IMR-90 (cell line): Measurements from ENCODE around the gene FBXL16. TPM values are rescaled to one million over a fixed set of nuclear protein-coding genes. Genes with fewer than 3 reads are reported as not detected.
A peak's percentile ranks its signal among the peaks of the same experiment; 100 is the strongest.

Source experiments
- ATAC-seq: fragments of 200-7000 bp; cut with Tn5 transposase; 2 replicates; pipeline ENCODE4 v1.9.1; 2020; ENCODE audit warnings: low read depth, mild to moderate bottlenecking, moderate library complexity
- BruUV-seq: library from RNA; stranded (reverse); fragments of 400-500 nt; replicated peaks from 2 replicates; lab custom pipeline; 2021; lab: Mats Ljungman, UMichigan
- CTCF ChIA-PET: fragments of 300-600 bp; formaldehyde crosslinking; extraction: SDS; loops from one replicate; lab custom pipeline; 2021; ENCODE audit warnings: antibody characterized with exemption; lab: Yijun Ruan, JAX
- POLR2A ChIA-PET: fragments of 300-600 bp; sonication (Branson Sonifier 250); formaldehyde crosslinking; loops from one replicate; lab custom pipeline; 2022; ENCODE audit warnings: antibody characterized with exemption; ENCODE audit not compliant: unreplicated experiment; lab: Charles Lee
- DNase-seq: peaks from one replicate; pipeline ENCODE4 v3.0.0; 2013
- H2AFZ ChIP-seq: replicated peaks from 2 replicates; pipeline ENCODE3; 2013; ENCODE audit warnings: low read length, mild to moderate bottlenecking; ENCODE audit not compliant: poor library complexity
- H2AK5ac ChIP-seq: 2 replicates; pipeline ENCODE4 v1.6.1; 2013; ENCODE audit warnings: low read depth, low read length, inconsistent platforms
- H2AK9ac ChIP-seq: replicated peaks from 2 replicates; pipeline ENCODE3; 2013; ENCODE audit warnings: mild to moderate bottlenecking, low read depth, low read length, moderate library complexity; ENCODE audit not compliant: poor library complexity
- H2BK120ac ChIP-seq: 2 replicates; pipeline ENCODE4 v1.6.1; 2013; ENCODE audit warnings: low read depth, low read length, inconsistent platforms
- H2BK15ac ChIP-seq: 3 replicates; pipeline ENCODE4 v1.6.1; 2013; ENCODE audit warnings: low read depth, low read length, inconsistent platforms
- H2BK20ac ChIP-seq: 2 replicates; pipeline ENCODE4 v1.6.1; 2013; ENCODE audit warnings: low read depth, mild to moderate bottlenecking, inconsistent platforms, low read length, moderate library complexity
- H2BK5ac ChIP-seq: 2 replicates; pipeline ENCODE4 v1.6.1; 2013; ENCODE audit warnings: mild to moderate bottlenecking, low read depth, low read length, inconsistent platforms; ENCODE audit not compliant: poor library complexity, severe bottlenecking
- H3K14ac ChIP-seq: replicated peaks from 2 replicates; pipeline ENCODE4 v1.6.1; 2013; ENCODE audit warnings: low read depth, low read length, inconsistent platforms
- H3K18ac ChIP-seq: 2 replicates; pipeline ENCODE4 v1.6.1; 2013; ENCODE audit warnings: low read depth, low read length, control low read depth
- H3K23ac ChIP-seq: 2 replicates; pipeline ENCODE4 v1.6.1; 2013; ENCODE audit warnings: low read depth, low read length, inconsistent platforms
- H3K27ac ChIP-seq: 2 replicates; pipeline ENCODE4 v1.5.1; 2013; ENCODE audit warnings: mild to moderate bottlenecking, control low read depth, low read length; ENCODE audit not compliant: insufficient read depth
- H3K27me3 ChIP-seq: 2 replicates; pipeline ENCODE4 v1.6.1; 2013; ENCODE audit warnings: low read length; ENCODE audit not compliant: control insufficient read depth, insufficient read depth
- H3K36me3 ChIP-seq: 2 replicates; pipeline ENCODE4 v1.6.1; 2013; ENCODE audit warnings: low read length, mixed read lengths; ENCODE audit not compliant: control insufficient read depth, insufficient read depth
- H3K4ac ChIP-seq: 2 replicates; pipeline ENCODE4 v1.6.1; 2013; ENCODE audit warnings: low read depth, low read length, inconsistent platforms
- H3K4me1 ChIP-seq: 2 replicates; pipeline ENCODE4 v1.6.1; 2013; ENCODE audit warnings: low read length, mixed read lengths; ENCODE audit not compliant: control insufficient read depth, insufficient read depth
- H3K4me2 ChIP-seq: 2 replicates; pipeline ENCODE4 v1.6.1; 2013; ENCODE audit warnings: low read depth, mild to moderate bottlenecking, control low read depth, low read length, moderate library complexity
- H3K4me3 ChIP-seq: 2 replicates; pipeline ENCODE4 v1.5.1; 2013; ENCODE audit warnings: low read depth, mild to moderate bottlenecking, control low read depth, low read length, moderate library complexity; ENCODE audit not compliant: insufficient read depth
- H3K56ac ChIP-seq: 2 replicates; pipeline ENCODE4 v1.6.1; 2013; ENCODE audit warnings: low read length, inconsistent platforms; ENCODE audit not compliant: insufficient read depth; ENCODE audit errors: extremely low read depth
- H3K79me1 ChIP-seq, 2 experiments: 2 replicates each; pipeline ENCODE4 v1.6.1; 2013; ENCODE audit warnings: low read length in 2 of 2, inconsistent platforms in 1 of 2, low read depth in 1 of 2
- H3K9ac ChIP-seq: 2 replicates; pipeline ENCODE4 v1.6.1; 2013; ENCODE audit warnings: low read depth, low read length, control low read depth
- H3K9me1 ChIP-seq: 2 replicates; pipeline ENCODE4 v1.6.1; 2013; ENCODE audit warnings: low read length, inconsistent platforms; ENCODE audit not compliant: insufficient read depth
- H3K9me3 ChIP-seq: 2 replicates; pipeline ENCODE4 v1.6.1; 2013; ENCODE audit warnings: low read length; ENCODE audit not compliant: control insufficient read depth, insufficient read depth
- H4K20me1 ChIP-seq: 2 replicates; pipeline ENCODE4 v1.6.1; 2013; ENCODE audit warnings: low read length, inconsistent platforms; ENCODE audit not compliant: insufficient read depth
- H4K5ac ChIP-seq: 2 replicates; pipeline ENCODE4 v1.6.1; 2013; ENCODE audit warnings: mild to moderate bottlenecking, low read depth, low read length, control low read depth
- H4K8ac ChIP-seq, 2 experiments: 2 replicates each; pipeline ENCODE4 v1.6.1; 2013; ENCODE audit warnings: low read depth in 2 of 2, low read length in 2 of 2, control low read depth in 1 of 2, inconsistent platforms in 1 of 2
- H4K91ac ChIP-seq: 2 replicates; pipeline ENCODE4 v1.6.1; 2013; ENCODE audit warnings: low read depth, low read length, inconsistent platforms; ENCODE audit not compliant: insufficient read depth
- BHLHE40 ChIP-seq: fragments of 150-350 bp; IDR thresholded peaks from 2 replicates; pipeline ENCODE4 v1.6.1; 2016; ENCODE audit warnings: mild to moderate bottlenecking, low read depth, low read length
- CEBPB ChIP-seq: IDR thresholded peaks from 2 replicates; pipeline ENCODE4 v1.6.1; 2012; ENCODE audit warnings: low read depth, low read length, improper control_type of control experiment
- MAFK ChIP-seq: IDR thresholded peaks from 2 replicates; pipeline ENCODE4 v1.6.1; 2012; ENCODE audit warnings: low read depth, low read length, improper control_type of control experiment
- MAZ ChIP-seq: IDR thresholded peaks from 2 replicates; pipeline ENCODE4 v1.6.1; 2012; ENCODE audit warnings: low read depth, mild to moderate bottlenecking, low read length, improper control_type of control experiment, moderate library complexity, borderline replicate concordance
- MXI1 ChIP-seq: IDR thresholded peaks from 2 replicates; pipeline ENCODE4 v1.6.1; 2012; ENCODE audit warnings: low read depth, mild to moderate bottlenecking, low read length, moderate library complexity, borderline replicate concordance
- NFE2L2 ChIP-seq: fragments of 150-350 bp; IDR thresholded peaks from 2 replicates; pipeline ENCODE4 v1.6.1; 2016; ENCODE audit warnings: low read depth, mild to moderate bottlenecking, low read length
- RFX5 ChIP-seq: IDR thresholded peaks from 2 replicates; pipeline ENCODE4 v1.8.0; 2012; ENCODE audit warnings: low read depth, mild to moderate bottlenecking, low read length, moderate library complexity
- SMC3 ChIP-seq: fragments of 150-350 bp; IDR thresholded peaks from 2 replicates; pipeline ENCODE4 v1.6.1; 2016; ENCODE audit warnings: low read depth, mild to moderate bottlenecking, antibody characterized with exemption, low read length, moderate library complexity
- WGBS, 2 experiments: methylation state at CpG; one replicate each; pipeline versions ENCODE4 v1.1.5 to v1.1.7; 2013; ENCODE audit warnings: missing lambda C conversion rate in 2 of 2; ENCODE audit not compliant: insufficient read length in 1 of 2; ENCODE audit errors: extremely low coverage in 2 of 2; 5-methylcytosine and 5-hydroxymethylcytosine counted together
- dilution Hi-C: fragments of 300-500 bp; cut with HindIII; formaldehyde crosslinking; loops from one replicate; pipeline ENCODE4 v1.14.3; 2018; ENCODE audit warnings: low sequenced_read_pairs; ENCODE audit not compliant: unreplicated experiment
- in situ Hi-C: fragments of 300-500 bp; cut with MboI; formaldehyde crosslinking; loops from 3 replicates; pipeline ENCODE4 v1.14.3; 2019; ENCODE audit warnings: low sequenced_read_pairs, inconsistent platforms, mixed read lengths
- intact Hi-C: fragments of 100-400 bp; cut with micrococcal nuclease; formaldehyde crosslinking; loops from 2 replicates; pipeline ENCODE4 v1.10.0; 2022
- polyA plus RNA-seq, 3 experiments: library from polyadenylated mRNA; depleted of rRNA; stranded (reverse); fragments of >200 nt; gene quantifications; 2 replicates each; pipeline ENCODE4 v1.2.3, GENCODE V29; 2012; ENCODE audit warnings: low replicate concordance in 1 of 3
- total RNA-seq: library from RNA; depleted of rRNA; stranded (reverse); fragments of >200 nt; gene quantifications from 2 replicates; pipeline ENCODE4 v1.2.3, GENCODE V29; 2012
- TF ChIP-seq, protein P1 (sequence below): fragments of 150-350 bp; IDR thresholded peaks from 2 replicates; pipeline ENCODE4 v1.6.1; 2017; ENCODE audit warnings: mild to moderate bottlenecking, antibody characterized with exemption, low read length, low read depth
- TF ChIP-seq, protein P2 (sequence below): conservative IDR thresholded peaks from 2 replicates; pipeline ENCODE4 v1.5.1; 2012; ENCODE audit warnings: mild to moderate bottlenecking, low read depth, low read length, improper control_type of control experiment
- TF ChIP-seq, protein P3 (sequence below): fragments of 150-350 bp; IDR thresholded peaks from 2 replicates; pipeline ENCODE4 v1.6.1; 2016; ENCODE audit warnings: low read depth, mild to moderate bottlenecking, low read length, moderate library complexity, borderline replicate concordance

The FBXL16 gene
- total and polyA plus RNA-seq, 2 of the 4 experiments (the other 2 are of a cell fraction) = 0.18 to 2.2 TPM

DNA sequence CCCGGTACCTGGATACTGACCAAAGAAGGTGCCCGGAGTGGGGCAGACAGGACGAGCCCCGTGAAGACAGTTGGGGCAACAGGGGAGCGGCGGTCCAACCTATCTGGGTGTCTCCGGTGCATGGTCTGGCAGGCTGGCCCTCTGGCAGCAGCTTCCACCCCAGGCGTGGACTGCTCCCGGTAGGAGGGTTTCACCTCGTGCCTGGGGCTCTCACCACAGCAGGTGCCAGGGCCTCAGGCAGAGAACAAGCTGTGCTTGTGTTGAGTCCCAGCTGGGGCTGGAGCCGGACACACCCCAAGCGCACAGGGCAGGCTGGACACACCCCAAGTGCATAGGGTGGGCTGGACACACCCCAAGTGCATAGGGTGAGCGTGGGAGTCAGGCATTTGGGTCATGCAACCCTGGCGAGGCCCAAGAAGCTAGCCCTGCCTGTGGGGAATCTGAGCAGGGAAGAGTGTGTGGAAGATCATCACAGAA, 1.5 kb upstream of the FBXL16 start:
- Histone ChIP-seq H2AFZ (peak overlapping the region; percentile 23), H3K4me2 (no peak overlapping the region), H4K91ac (no peak overlapping the region), H3K9ac (no peak overlapping the region), H2AK5ac (no peak overlapping the region), H3K9me1 (no peaks in the 10 kb centered on the region), H3K14ac (no peak overlapping the region), H4K20me1 (peaks cover 18% of the 10 kb centered on the region; the same call in 1 of the 2 replicates), H2BK20ac (no peak overlapping the region), H3K56ac (no peak overlapping the region), H2AK9ac (no peak overlapping the region), H3K27me3 (peaks cover 52% of the 10 kb centered on the region), H2BK5ac (no peak overlapping the region), H2BK120ac (no peak overlapping the region), H3K79me1 (no peaks in the 10 kb centered on the region), H3K18ac (no peak overlapping the region), H3K4ac (no peak overlapping the region), H4K8ac (no peak overlapping the region), H3K4me3 (no peak overlapping the region), H3K27ac (no peak overlapping the region), H3K4me1 (peaks cover 5% of the 10 kb centered on the region; the same call in 1 of the 2 replicates), H3K23ac (no peak overlapping the region), H3K36me3 (no peaks in the 10 kb centered on the region), H4K5ac (no peak overlapping the region), H3K9me3 (no peaks in the 10 kb centered on the region), H2BK15ac (no peak overlapping the region)
- ChIA-PET CTCF (no interaction called here), POLR2A (no interaction called here)
- dilution Hi-C loops (no loop called here), in situ Hi-C loops (loop anchor here (25.0 kb wide), 1 partner anchor 355 kb away; the partner anchor contains the start of gene SSTR5), intact Hi-C loops (no loop called here)
- 37% methylated on average over 9 of the region's 14 CpGs; no CpG with 5 or more reads in 1 of the 2 experiments for WGBS, 2 experiments
- no TSS peak for BruUV-seq
- ATAC-seq = no peak
- TF ChIP-seq MXI1 = no peak
- TF ChIP-seq, protein P1, sequence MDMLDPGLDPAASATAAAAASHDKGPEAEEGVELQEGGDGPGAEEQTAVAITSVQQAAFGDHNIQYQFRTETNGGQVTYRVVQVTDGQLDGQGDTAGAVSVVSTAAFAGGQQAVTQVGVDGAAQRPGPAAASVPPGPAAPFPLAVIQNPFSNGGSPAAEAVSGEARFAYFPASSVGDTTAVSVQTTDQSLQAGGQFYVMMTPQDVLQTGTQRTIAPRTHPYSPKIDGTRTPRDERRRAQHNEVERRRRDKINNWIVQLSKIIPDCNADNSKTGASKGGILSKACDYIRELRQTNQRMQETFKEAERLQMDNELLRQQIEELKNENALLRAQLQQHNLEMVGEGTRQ = no peak
- no peak for TF ChIP-seq NFE2L2
- no peak for TF ChIP-seq MAZ
- TF ChIP-seq, protein P2, sequence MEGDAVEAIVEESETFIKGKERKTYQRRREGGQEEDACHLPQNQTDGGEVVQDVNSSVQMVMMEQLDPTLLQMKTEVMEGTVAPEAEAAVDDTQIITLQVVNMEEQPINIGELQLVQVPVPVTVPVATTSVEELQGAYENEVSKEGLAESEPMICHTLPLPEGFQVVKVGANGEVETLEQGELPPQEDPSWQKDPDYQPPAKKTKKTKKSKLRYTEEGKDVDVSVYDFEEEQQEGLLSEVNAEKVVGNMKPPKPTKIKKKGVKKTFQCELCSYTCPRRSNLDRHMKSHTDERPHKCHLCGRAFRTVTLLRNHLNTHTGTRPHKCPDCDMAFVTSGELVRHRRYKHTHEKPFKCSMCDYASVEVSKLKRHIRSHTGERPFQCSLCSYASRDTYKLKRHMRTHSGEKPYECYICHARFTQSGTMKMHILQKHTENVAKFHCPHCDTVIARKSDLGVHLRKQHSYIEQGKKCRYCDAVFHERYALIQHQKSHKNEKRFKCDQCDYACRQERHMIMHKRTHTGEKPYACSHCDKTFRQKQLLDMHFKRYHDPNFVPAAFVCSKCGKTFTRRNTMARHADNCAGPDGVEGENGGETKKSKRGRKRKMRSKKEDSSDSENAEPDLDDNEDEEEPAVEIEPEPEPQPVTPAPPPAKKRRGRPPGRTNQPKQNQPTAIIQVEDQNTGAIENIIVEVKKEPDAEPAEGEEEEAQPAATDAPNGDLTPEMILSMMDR = no peak
- TF ChIP-seq CEBPB = no peak
- TF ChIP-seq SMC3 = no peak
- no peak for TF ChIP-seq BHLHE40
- TF ChIP-seq, protein P3, sequence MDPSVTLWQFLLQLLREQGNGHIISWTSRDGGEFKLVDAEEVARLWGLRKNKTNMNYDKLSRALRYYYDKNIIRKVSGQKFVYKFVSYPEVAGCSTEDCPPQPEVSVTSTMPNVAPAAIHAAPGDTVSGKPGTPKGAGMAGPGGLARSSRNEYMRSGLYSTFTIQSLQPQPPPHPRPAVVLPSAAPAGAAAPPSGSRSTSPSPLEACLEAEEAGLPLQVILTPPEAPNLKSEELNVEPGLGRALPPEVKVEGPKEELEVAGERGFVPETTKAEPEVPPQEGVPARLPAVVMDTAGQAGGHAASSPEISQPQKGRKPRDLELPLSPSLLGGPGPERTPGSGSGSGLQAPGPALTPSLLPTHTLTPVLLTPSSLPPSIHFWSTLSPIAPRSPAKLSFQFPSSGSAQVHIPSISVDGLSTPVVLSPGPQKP = no peak
- no peak for TF ChIP-seq RFX5
- no peak for TF ChIP-seq MAFK
- no peak for DNase-seq
